GM23248 (cell line): ENCODE measurements around the gene PLEKHG1. TPM values are rescaled to one million over a fixed set of nuclear protein-coding genes. Genes with fewer than 3 reads are reported as not detected.

Experiments used
- DNase-seq: peaks from one replicate; pipeline ENCODE4 v3.0.0-alpha.2; 2015
- H2AFZ ChIP-seq: fragments of 200-600 bp; sonication (generic); 2 replicates; pipeline ENCODE4 v1.6.1; 2016; ENCODE audit warnings: antibody characterized with exemption
- H3F3A ChIP-seq: fragments of 200-600 bp; sonication (generic); 2 replicates; pipeline ENCODE4 v1.6.1; 2016; ENCODE audit warnings: mild to moderate bottlenecking, antibody characterized with exemption, mixed run types; ENCODE audit not compliant: insufficient read depth
- H3K27ac ChIP-seq: fragments of 200-600 bp; sonication (generic); 2 replicates; pipeline ENCODE4 v1.5.1; 2016; ENCODE audit warnings: mild to moderate bottlenecking
- H3K27me3 ChIP-seq: fragments of 200-600 bp; sonication (generic); replicated peaks from 2 replicates; pipeline ENCODE4 v1.6.1; 2016; ENCODE audit warnings: mild to moderate bottlenecking; ENCODE audit not compliant: insufficient read depth
- H3K36me3 ChIP-seq: fragments of 200-600 bp; sonication (generic); 2 replicates; pipeline ENCODE4 v1.6.1; 2016; ENCODE audit warnings: low read depth, mild to moderate bottlenecking
- H3K4me1 ChIP-seq: fragments of 200-600 bp; sonication (generic); 2 replicates; pipeline ENCODE4 v1.6.1; 2016; ENCODE audit warnings: mild to moderate bottlenecking; ENCODE audit not compliant: insufficient read depth
- H3K4me2 ChIP-seq: fragments of 200-600 bp; sonication (generic); one replicate; pipeline ENCODE4 v1.6.1; 2016; ENCODE audit warnings: mild to moderate bottlenecking; ENCODE audit not compliant: unreplicated experiment
- H3K4me3 ChIP-seq: fragments of 200-600 bp; sonication (generic); 2 replicates; pipeline ENCODE4 v1.5.1; 2016; ENCODE audit warnings: mild to moderate bottlenecking
- H3K79me2 ChIP-seq: fragments of 200-600 bp; sonication (generic); 2 replicates; pipeline ENCODE4 v1.6.1; 2016; ENCODE audit warnings: mild to moderate bottlenecking; ENCODE audit not compliant: insufficient read depth
- H3K9ac ChIP-seq: fragments of 200-600 bp; sonication (generic); 2 replicates; pipeline ENCODE4 v1.6.1; 2016; ENCODE audit warnings: mild to moderate bottlenecking
- H3K9me2 ChIP-seq: fragments of 200-600 bp; sonication (generic); 2 replicates; pipeline ENCODE4 v1.6.1; 2016; ENCODE audit warnings: mixed run types, mild to moderate bottlenecking, moderate library complexity; ENCODE audit not compliant: insufficient read depth
- H3K9me3 ChIP-seq: fragments of 200-600 bp; sonication (generic); one replicate; pipeline ENCODE4 v1.6.1; 2017; ENCODE audit warnings: low read depth
- H4K20me1 ChIP-seq: fragments of 200-600 bp; sonication (generic); 2 replicates; pipeline ENCODE4 v1.6.0; 2016; ENCODE audit not compliant: insufficient read depth
- EZH2 ChIP-seq: fragments of 200-600 bp; sonication (generic); IDR thresholded peaks from 2 replicates; pipeline ENCODE4 v1.6.1; 2018; ENCODE audit warnings: antibody characterized with exemption, mild to moderate bottlenecking; ENCODE audit not compliant: insufficient read depth, poor library complexity, severe bottlenecking
- EZH2phosphoT487 ChIP-seq: fragments of 200-600 bp; sonication (generic); IDR thresholded peaks from 2 replicates; pipeline ENCODE4 v1.6.1; 2018; ENCODE audit warnings: antibody characterized with exemption, moderate library complexity, mild to moderate bottlenecking, low read depth; ENCODE audit not compliant: insufficient read depth
- WGBS, 2 experiments: methylation state at CpG; one replicate each; pipeline ENCODE4 v1.1.6; 2015 to 2017; ENCODE audit warnings: low lambda C conversion rate in 2 of 2, low coverage in 1 of 2; ENCODE audit errors: missing lambda C conversion rate in 2 of 2; 5-methylcytosine and 5-hydroxymethylcytosine counted together
- in situ Hi-C: fragments of 300-500 bp; cut with MboI; formaldehyde crosslinking; loops from 2 replicates; pipeline ENCODE4 v1.15.0; 2020
- polyA plus RNA-seq: library from polyadenylated mRNA; unstranded; fragments of >200 nt; fragmentation: Nextera tagmentation; extraction: Ambion mirVana; gene quantifications from 2 replicates; pipeline ENCODE4 v1.2.1, GENCODE V29; 2016
- total RNA-seq: library from RNA; depleted of rRNA; stranded (reverse); fragments of >200 nt; shearing (Covaris generic); gene quantifications from 2 replicates; pipeline ENCODE4 v1.2.3, GENCODE V29; 2014

PLEKHG1 gene
- total and polyA plus RNA-seq, 2 experiments from 2014 or later, result 0.11 to 0.51 TPM

DNA sequence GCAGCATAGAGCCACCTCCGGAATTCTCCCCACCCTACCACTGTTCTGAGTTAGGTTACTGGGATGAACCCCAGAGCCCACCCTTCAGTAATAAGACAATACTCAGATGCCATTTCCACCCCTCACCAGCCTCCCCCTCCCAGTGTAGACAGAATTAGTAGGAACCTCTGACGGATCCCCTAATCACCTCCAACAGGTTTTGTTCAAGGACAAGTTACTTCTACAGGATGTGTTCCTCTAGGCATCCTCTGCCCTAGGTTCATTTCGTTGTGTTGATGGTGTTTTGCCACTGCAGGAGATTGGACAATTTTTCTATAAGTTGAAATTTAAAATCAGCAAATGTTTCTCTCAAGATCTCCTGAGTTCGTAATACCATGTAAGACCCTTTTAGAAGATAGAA lies 22.8 kb downstream of the PLEKHG1 start:
- Histone ChIP-seq H3K9me3 (no peaks in the 10 kb centered on the region), H3K27ac (no peak overlapping the region), H2AFZ (no peak overlapping the region), H3K27me3 (no peaks in the 10 kb centered on the region; the same call in 1 of the 2 replicates), H3K9me2 (no peaks in the 10 kb centered on the region), H3K4me2 (no peak overlapping the region), H3K9ac (no peak overlapping the region), H3K4me1 (peaks cover 6% of the 10 kb centered on the region), H3F3A (0 out of 2 replicates have a peak, but pooled peaks cover under 1% of the 10 kb centered on the region), H3K36me3 (no peaks in the 10 kb centered on the region), H3K79me2 (no peaks in the 10 kb centered on the region), H4K20me1 (no peaks in the 10 kb centered on the region), H3K4me3 (no peak overlapping the region)
- in situ Hi-C loops, result no loop called here
- TF ChIP-seq EZH2phosphoT487 (no peak), EZH2 (no peak)
- no peak for DNase-seq
- WGBS, 2 experiments, result 77 to 80% methylated on average over 4 of the region's 4 CpGs

DNA sequence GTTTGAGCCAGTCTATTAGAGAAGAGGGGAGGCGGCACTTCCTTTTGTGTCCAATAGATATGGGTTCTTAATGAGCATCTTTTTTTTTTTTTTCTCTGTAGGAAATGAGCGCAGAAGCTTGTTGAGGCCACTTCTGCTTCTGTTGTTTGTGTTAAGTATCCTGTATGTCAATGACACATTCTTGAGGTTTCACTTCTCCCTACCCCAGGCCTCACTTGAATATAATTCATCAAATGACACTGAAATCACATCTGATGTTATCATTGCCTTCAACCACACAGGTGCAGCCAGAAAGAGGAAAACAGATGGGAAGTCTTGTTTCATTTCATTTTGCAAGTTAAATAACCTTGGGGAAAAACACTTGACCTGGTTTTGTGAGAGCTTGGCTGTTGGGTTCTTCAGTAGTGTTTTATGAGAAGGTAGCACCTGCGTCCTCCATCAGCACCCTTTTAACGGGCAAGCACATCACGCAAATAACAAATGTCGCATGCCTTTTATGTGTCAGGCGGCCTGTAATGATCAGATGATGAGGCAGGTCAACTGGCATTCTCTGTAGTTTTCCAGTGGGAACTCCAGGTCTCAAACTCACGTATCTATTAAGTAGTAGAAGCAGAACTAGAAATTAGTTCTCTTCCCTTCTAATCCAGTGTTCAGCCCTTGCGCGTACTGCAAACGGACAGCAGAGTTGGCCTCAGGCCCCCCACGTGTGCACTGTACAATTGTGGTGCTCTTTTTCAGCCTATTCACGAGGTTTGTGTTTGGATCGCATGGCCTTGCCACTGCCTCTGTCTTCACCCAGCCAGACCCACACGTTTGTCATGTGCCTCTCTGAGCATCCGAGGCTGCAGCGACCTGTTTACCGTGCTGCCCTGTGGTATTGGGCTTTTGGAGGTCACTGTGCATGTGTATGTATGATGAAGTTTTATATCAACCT lies 23.5 kb downstream of the PLEKHG1 start:
- peaks cover 13% of the 10 kb centered on the region for H3K4me1 ChIP-seq
- peaks cover 7% of the 10 kb centered on the region; the same call in 1 of the 2 replicates for H3F3A ChIP-seq
- H4K20me1 ChIP-seq, result no peaks in the 10 kb centered on the region
- H2AFZ ChIP-seq, result no peak overlapping the region
- in situ Hi-C loops, result no loop called here
- H3K27me3 ChIP-seq, result no peaks in the 10 kb centered on the region; the same call in 1 of the 2 replicates
- WGBS, 2 experiments, result 79 to 84% methylated on average over 18 of the region's 18 CpGs
- H3K4me3 ChIP-seq, result no peak overlapping the region
- H3K9me3 ChIP-seq, result no peaks in the 10 kb centered on the region
- DNase-seq, result no peak
- H3K27ac ChIP-seq, result no peak overlapping the region
- H3K9me2 ChIP-seq, result no peaks in the 10 kb centered on the region
- no peak overlapping the region for H3K4me2 ChIP-seq
- no peak overlapping the region for H3K9ac ChIP-seq
- H3K79me2 ChIP-seq, result no peaks in the 10 kb centered on the region
- TF ChIP-seq EZH2, result no peak
- TF ChIP-seq EZH2phosphoT487, result no peak
- no peaks in the 10 kb centered on the region for H3K36me3 ChIP-seq

DNA sequence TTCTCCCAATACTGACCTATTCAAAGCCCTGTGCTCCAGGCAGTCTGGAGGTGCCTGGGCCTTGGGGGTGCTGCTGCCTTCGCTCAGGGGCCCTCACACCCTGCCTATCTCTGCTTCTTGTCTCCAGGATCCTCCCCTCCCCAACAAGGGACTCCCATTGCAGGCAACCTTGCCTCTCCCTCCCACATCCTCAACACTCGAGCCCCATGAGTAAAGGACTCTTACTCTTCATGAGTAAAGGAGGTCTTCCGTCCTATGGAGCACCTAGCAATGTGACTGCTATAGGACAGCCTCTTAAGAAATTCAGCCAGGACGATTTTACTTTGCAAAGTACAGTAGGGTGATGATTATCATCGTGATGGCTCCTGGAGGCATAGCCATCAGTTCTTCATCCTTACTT lies 24.5 kb downstream of the PLEKHG1 start:
- H3K4me3 ChIP-seq, result no peak overlapping the region
- H3F3A ChIP-seq, result peaks cover 8% of the 10 kb centered on the region; the same call in 1 of the 2 replicates
- H3K79me2 ChIP-seq, result no peaks in the 10 kb centered on the region
- no peak overlapping the region for H3K9ac ChIP-seq
- TF ChIP-seq EZH2 (no peak), EZH2phosphoT487 (no peak)
- DNase-seq, result no peak
- in situ Hi-C loops, result no loop called here
- H3K27ac ChIP-seq, result no peak overlapping the region
- no peaks in the 10 kb centered on the region; the same call in 1 of the 2 replicates for H3K9me2 ChIP-seq
- H3K4me2 ChIP-seq, result no peak overlapping the region
- no peaks in the 10 kb centered on the region for H4K20me1 ChIP-seq
- H2AFZ ChIP-seq, result no peak overlapping the region
- no peaks in the 10 kb centered on the region for H3K36me3 ChIP-seq
- peaks cover 16% of the 10 kb centered on the region for H3K4me1 ChIP-seq
- H3K9me3 ChIP-seq, result no peaks in the 10 kb centered on the region
- WGBS, 2 experiments, result 53 to 54% methylated on average over 5 of the region's 5 CpGs
- no peaks in the 10 kb centered on the region for H3K27me3 ChIP-seq

DNA sequence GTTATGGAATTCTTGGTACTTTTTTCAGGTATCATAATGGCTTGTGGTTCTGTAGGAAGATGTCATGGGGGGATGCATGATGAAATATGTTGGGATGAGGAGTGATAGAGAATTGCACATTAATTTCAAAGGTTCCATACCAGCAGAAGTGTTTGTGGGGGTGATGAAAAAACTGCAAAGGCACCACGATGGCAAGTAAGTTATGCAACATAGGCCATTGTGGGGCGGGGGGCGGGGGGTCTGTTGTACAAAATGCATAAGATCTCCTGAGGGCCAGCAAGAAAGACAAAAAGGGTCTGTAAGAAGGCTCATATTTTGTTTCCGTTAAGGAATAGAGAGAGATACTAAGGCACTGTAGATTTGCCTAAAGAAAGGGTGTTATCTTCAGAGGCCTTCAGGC lies 26.2 kb downstream of the PLEKHG1 start:
- no peaks in the 10 kb centered on the region for H3K9me3 ChIP-seq
- peaks cover 8% of the 10 kb centered on the region; the same call in 1 of the 2 replicates for H3F3A ChIP-seq
- no peak for DNase-seq
- peaks cover 16% of the 10 kb centered on the region for H3K4me1 ChIP-seq
- H3K36me3 ChIP-seq, result no peaks in the 10 kb centered on the region
- no peak overlapping the region for H3K4me2 ChIP-seq
- in situ Hi-C loops, result no loop called here
- H3K79me2 ChIP-seq, result no peaks in the 10 kb centered on the region
- no peaks in the 10 kb centered on the region for H4K20me1 ChIP-seq
- no peak overlapping the region for H3K4me3 ChIP-seq
- H2AFZ ChIP-seq, result no peak overlapping the region
- WGBS, 2 experiments, result 75 to 81% methylated on average over 4 of the region's 4 CpGs
- no peaks in the 10 kb centered on the region for H3K27me3 ChIP-seq
- no peak for TF ChIP-seq EZH2
- TF ChIP-seq EZH2phosphoT487, result no peak
- H3K9ac ChIP-seq, result no peak overlapping the region
- H3K9me2 ChIP-seq, result no peaks in the 10 kb centered on the region; the same call in 1 of the 2 replicates
- H3K27ac ChIP-seq, result no peak overlapping the region
